Pons (tissue), 1 donor: ENCODE data around the gene ERVK3-1.
"Not testable (repeated sequence)": the region's sequence is repeated elsewhere in the genome, so short reads cannot be mapped to it uniquely, and the experiment has no call there.

Experiments used
- DNase-seq: peaks from one replicate; pipeline ENCODE4 v3.0.0-alpha.2; 2016; ENCODE audit warnings: low spot score

Gene ERVK3-1

DNA sequence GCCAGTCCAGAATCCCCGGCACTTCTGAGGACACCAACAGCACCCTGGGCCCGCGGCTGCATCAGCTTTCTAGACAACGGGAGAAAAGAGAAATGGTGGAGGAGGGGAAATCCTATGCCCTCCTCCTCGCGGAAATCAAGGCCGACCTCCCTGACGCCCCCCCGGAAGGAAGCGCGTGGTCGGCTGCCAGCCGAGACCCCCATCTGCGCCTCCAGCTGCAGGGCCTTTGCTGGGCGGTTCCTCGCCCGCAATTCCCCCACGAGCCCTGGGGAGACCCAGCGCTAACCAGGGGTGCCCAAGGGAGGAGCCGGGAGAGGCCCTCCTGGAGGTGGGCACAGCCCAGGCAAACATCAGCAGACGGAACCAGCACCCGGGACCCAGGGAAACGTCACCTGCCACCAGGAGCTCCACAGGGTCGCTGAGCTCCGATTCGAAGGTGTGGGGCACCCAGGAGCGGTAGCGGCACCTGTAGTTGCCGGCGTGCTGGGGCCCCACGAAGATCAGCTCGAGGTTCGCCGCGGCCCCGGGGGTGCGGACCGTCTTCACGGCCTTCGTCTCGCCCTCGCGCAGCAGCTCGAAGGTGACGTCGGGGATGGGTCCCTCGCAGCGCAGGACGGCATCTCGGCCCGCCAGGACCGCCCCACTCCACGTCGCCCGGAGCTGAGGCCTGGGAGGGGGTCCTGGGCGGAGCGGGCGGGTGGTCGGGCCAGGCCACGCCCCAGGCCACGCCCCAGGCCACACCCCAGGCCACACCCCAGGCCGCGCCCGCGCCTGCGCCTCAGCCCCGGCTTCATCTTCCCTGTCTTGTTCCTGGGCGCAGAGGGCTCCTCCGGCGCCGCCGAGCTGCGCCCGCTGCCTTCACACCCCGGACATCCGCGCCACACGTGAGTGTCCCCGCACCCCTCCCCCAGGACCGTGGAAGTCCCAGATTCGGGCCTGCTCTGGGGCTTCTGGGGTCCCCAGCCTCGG is 42.1 kb downstream of the ERVK3-1 start:
- peak; percentile 69 for DNase-seq

- DNase-seq = not testable (repeated sequence)
These were observed 42.9 kb downstream of the ERVK3-1 start for GRCh38 chr19:58348080-58348479.

GRCh38 chr19:58349590-58349989 is 44.4 kb downstream of the ERVK3-1 start:
- no peak for DNase-seq

GRCh38 chr19:58350001-58350861 is 45.1 kb downstream of the ERVK3-1 start:
- DNase-seq = no peak

GRCh38 chr19:58350871-58351557 is 45.8 kb downstream of the ERVK3-1 start:
- DNase-seq = no peak

GRCh38 chr19:58351558-58351878 is 46.3 kb downstream of the ERVK3-1 start:
- DNase-seq = no peak

- DNase-seq = no peak
These were observed 47.0 kb downstream of the ERVK3-1 start for GRCh38 chr19:58351990-58352755.

DNA sequence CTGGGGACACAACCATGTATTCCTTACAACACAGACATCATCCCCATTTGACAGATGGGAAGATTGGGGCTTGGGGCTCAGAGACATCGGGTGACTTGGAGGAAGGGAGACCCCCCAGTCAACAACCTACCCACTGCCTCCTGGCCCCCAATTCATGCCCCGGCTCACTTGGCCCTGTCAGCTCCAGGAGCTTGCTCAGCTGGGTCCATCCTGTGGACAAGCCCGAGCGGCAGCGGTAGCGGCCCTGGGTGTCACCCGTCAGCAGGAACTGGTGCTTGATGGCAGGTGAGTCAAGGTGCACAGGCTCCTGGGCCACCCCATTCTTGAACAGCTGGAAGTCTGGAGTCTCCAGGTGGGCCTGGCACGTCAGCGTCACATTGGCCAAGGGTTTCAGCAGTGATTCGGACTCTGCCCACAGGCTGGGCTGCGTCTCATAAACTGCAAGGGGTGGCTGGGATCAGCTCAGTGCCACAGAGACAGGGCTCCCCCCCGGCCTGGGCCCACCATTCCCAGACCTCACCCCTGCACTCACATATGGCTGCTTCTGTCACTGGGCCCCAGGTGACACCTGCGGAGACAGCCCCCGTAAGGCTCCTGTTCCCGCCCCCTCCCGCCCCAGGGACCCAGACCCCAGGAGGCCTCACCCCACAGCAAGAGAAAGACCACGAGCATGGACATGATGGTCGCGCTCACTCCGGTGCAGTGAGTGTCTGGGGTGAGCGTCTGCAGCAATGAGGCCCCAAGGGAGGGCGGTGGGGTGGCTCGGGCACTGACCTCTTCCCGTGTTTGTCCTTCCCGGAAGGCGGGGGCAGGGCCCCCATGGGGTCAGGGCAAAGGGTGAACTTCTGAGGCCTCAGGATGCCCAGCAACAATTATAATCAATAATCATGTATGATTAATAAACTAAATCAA is 47.8 kb downstream of the ERVK3-1 start, which contains the start of gene A1BG:
TSS of gene A1BG (minus strand) at position 733 of the 912 bp plus-strand sequence. CDS start at position 678, 55 bp downstream.
- DNase-seq = no peak

DNA sequence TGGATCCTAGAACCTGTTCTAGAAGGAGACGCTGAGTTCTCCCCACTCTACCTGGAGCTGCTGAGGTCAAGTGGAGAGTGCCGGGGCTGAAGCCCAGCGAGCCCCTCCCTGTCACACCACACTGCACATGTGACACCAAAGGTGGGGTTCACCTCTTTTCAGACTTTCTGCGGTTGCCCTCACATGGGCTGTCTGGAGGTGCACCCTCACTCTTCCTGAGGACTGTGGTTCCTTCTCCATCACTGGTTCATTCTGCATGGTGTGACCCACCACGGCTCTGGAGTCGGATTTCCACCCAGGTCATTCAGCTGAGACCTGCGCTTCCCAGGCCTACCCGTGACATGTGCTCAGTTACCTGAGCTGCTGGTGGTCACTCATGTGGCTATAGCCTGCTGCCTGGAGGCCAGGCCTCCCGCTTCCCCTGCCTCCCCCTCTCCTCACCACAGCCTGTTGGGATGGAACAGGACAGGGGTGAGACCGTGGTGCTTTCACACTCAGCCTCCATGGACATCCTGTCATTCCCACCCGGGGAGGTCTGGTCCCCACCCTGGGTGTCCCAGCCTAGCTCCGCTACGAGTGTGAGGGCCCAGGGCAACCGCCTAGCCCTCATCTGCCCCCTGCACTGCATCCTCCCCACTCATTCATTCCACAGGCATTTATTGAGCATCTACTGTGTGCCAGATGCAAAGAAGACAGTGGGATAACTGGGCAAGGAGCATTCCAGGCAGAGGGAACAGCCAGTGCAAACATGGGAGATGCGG is 48.7 kb downstream of the ERVK3-1 start:
- no peak for DNase-seq

DNA sequence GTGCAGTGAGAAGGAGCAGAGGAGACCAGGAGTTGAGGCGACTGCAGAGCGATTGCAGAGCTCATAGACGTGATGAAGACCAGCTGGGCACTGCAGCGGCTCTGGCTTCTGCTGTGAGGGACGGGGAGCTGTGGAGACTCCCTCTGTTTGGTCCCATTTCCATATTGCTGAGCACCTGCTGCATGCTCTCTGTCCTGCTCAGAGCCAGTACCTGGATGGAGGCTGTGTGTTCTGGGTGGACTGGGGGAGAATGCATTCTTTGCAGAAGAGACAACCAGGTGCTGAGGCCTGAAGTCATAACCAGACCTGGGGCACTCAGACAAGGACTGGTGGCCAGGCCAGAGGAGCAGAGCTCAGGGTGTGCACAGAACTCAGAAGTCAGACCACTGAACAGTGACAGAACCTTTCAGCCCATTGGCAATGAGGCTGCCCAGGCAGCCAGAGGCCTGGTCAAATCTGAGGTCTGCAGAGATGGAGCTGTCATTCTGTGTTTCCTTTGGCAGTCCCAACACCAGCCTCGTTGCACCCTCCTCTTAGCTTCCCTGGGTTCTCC is 49.4 kb downstream of the ERVK3-1 start:
- no peak for DNase-seq

DNA sequence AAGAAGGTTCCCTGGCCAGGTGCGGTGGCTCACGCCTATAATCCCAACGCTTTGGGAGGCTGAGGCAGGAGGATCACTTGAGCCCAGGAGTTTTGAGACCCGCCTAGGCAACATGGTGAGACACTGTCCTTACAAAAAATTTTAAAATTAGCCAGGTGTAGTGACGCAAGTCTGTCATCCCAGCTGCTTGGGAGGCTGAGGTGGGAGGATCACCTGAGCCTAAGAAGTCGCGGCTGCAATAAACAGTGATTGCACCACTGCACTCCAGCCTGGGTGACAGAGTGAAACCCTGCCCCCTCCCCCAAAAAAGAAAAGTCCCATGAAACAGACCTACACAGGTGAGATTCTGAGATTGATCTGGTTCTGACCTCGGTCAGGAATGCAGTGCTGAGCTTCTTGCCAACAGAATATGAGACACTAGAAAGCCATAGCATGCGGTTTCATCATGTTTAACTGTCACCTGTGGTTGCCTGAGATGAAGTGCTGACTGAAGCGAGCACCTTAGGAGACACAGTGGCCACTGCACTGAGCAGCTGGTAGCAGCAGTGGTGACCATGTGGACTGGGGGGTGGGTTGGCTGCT is 50.1 kb downstream of the ERVK3-1 start:
- DNase-seq = no peak

DNA sequence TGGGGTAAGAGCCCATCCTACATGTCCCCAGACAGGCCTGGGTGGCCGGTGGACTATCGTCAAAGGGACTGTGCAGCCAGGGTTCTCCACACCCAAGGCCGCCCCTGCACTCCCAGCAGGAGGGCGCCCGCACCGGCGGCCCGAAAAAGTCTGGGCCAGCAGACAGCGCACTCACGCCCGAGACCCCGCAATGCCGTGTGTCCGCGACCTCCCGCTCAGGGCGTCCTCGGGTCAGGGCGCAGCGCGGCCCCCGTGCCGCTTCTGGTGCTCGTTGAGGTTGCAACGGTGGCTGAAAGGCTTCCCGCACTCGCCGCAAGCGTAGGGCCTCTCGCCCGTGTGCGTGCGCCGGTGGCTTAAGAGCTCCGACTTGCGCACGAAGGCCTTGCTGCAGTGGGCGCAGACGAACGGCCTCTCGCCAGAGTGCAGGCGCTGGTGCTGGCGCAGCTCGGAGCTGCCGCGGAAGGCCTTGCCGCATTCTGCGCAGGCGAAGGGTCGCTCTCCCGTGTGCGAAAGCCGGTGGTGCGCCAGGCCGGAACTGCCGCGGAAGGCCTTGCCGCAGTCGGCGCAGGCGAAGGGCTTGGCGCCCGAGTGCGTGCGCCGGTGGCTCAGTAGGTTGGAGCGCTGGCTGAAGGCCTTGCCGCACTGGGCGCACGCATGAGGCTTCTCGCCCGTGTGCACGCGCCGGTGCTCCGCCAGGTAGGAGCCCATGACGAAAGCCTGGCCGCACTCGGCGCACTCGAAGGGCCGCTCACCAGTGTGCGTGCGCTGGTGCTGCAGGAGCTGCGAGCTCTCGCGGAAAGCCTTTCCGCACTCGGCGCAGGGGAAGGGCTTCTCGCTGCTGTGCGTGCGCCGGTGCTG is 51.0 kb downstream of the ERVK3-1 start:
- no peak for DNase-seq

DNA sequence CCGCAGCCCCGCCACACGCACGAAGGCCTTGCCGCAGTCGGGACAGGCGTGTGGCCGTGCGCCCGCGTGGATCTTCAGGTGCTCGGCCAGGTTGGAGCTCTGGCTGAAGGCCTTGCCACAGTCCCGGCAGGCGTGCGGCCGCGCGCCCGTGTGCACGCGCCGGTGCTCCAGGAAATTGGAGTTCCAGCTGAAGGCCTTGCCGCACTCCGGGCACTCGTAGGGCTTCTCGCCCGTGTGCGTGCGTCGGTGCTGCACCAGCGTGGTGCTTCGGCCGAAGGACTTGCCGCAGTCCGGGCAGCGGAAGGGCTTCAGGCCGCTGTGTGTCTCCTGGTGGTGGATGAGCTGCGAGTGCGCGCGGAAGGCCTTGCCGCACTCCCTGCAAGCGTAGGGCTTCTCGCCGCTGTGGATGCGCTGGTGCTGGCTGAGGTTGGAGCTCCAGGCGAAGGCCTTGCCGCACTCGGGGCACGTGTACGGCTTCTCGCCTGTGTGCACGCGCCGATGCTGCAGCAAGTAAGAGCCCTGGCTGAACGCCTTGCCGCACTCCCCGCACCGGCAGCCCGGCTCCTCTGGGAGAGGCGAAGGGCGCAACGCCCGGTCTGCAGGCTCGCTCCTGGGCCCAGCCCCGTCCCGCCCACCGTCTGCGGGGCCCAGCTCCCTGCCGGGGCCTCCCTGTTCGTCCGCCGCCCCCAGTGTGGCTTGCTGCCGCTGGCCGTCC is 51.7 kb downstream of the ERVK3-1 start:
- no peak for DNase-seq

DNA sequence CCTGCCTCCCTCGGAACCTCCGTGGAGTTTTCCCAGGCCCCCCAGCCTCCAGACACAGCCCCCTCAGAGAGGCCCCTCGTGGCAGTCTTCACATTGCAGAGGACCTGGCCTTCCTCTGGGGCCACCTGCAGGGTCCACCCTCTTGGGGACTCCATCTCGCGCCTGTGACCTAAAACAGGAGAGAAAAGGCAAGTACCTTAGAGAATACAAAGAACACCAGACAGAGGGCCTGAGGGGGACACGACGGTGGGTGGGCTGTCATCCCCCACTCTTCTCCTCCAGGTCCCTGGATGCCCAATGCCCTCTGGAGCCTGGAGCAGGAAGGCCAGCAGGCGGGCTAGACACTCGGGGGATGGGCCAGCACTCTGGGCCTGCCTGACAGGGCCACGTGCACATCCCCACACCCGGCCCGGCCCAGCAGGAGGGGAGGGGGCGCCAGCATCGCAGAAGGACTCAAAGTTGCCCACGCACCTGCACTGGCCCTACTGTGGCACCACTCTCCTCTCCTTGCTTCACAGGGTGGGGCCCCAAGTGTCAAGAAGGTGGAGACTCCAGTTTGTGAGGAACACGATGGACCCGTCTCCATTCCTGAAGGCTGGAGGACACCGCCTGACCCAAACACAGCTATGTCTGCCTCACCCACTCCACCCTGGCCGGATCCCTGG is 52.4 kb downstream of the ERVK3-1 start:
- DNase-seq = no peak

DNA sequence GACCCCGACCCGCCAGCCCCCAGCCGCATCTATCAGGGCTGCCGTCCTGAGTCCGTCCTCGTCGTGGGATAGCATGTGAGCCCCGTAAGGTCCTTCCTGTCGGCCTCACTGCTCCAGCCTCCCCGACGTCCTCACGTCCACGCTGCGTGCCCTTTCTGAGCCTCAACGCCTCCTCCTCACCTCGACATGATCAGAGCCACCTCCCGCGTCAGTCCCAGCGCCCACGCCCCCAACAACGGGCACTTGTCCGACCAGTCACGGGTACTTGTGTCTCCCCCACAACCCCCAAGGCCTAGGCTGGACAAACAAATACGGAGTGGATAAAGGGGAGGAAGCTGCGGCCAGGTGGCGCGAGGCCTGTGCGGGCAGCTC is 56.7 kb downstream of the ERVK3-1 start:
- no peak for DNase-seq

DNA sequence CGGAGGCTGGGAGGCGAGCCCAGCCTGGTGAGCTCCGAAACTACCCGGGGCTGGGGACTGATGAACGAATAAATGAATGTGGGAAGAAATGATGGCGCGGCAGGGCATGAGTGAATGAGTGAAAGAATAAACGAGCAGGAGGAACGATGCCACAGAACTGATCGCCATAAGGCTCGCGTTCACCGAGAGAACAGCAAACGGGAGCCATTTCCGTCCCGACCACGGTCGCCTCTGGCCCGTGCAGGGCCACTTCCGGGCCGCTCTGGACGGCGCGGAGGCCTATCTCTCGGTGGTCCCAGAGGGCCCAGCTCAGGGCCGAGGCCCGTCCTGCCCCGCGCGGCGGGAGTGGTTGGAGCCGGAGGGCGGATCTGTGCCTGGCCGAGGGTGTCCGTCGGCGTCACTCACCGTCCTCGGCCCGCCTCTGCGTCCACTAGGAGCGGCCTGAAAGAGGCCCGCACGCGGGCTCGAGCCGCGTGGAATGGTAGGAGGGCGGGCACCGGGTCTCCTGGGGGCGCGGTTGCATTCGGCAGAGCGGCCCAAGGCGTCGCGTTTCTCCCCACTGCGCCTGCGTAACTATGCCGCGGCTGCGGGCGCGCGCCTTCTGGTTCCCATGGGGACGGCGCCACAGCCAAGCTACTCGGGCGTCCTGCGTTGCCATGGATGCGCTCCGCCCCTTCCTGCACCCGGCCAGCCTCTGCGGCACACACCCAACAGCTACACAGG is 57.3 kb downstream of the ERVK3-1 start, which contains the start of gene ZNF497:
TSS of gene ZNF497 (minus strand) at position 480 of the 723 bp plus-strand sequence. CDS start 5,116 bp downstream, outside the sequence.
- peak; percentile 94 for DNase-seq
